HFF-Myc (cell line): ENCODE data around the gene TRIM3.
A peak's percentile ranks its signal among the peaks of the same experiment; 100 is the strongest.

Experiments
- DNase-seq: peaks from one replicate; pipeline ENCODE4 v3.0.0-alpha.2; 2011; ENCODE audit warnings: low read depth; ENCODE audit errors: extremely low read depth
- H3K4me3 ChIP-seq: replicated peaks from 2 replicates; pipeline ENCODE4 v1.5.1; 2011; ENCODE audit warnings: low read depth, mild to moderate bottlenecking, control low read depth, low read length
- CTCF ChIP-seq: IDR thresholded peaks from 2 replicates; pipeline ENCODE4 v1.5.1; 2012; ENCODE audit warnings: mild to moderate bottlenecking, low read depth, low read length, control low read depth; ENCODE audit errors: missing control alignments

Gene TRIM3

GRCh38 chr11:6480299-6480914 is 6.7 kb upstream of the TRIM3 start:
- no peak for DNase-seq
- no peak for TF ChIP-seq CTCF

DNA sequence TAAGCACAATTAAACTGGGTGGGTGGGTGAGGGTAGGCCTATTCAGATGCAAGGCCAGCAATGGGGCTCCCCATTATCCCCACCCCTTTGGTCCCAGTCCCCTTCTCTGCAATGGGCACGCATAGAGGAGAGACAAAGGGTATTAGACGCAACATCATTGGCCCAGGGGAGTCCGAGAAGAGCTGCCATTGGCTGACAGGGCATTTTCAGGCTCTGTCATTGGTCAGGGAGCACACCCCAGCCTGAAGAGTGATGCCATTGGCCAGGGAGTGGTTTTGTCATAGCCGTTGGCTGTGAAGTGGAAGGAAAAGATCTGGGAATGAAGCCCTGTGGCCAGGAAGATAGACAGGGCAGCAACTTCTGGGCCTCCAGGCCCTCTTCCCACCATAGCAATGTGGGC is 2.8 kb upstream of the TRIM3 start:
- no peak overlapping the region for H3K4me3 ChIP-seq
- no peak for TF ChIP-seq CTCF
- DNase-seq = no peak

More at GRCh38 chr11:6480299-6480914, 6.7 kb upstream of the TRIM3 start:
- H3K4me3 ChIP-seq = peak overlapping the region; percentile 87

GRCh38 chr11:6475936-6476335 is 2.2 kb upstream of the TRIM3 start:
- peak; percentile 3 for TF ChIP-seq CTCF
- no peak for DNase-seq
- H3K4me3 ChIP-seq = no peak overlapping the region

GRCh38 chr11:6474806-6475500 is 1.2 kb upstream of the TRIM3 start:
- no peak for TF ChIP-seq CTCF
- H3K4me3 ChIP-seq = peak overlapping the region; percentile 49; the same call in 1 of the 2 replicates

DNA sequence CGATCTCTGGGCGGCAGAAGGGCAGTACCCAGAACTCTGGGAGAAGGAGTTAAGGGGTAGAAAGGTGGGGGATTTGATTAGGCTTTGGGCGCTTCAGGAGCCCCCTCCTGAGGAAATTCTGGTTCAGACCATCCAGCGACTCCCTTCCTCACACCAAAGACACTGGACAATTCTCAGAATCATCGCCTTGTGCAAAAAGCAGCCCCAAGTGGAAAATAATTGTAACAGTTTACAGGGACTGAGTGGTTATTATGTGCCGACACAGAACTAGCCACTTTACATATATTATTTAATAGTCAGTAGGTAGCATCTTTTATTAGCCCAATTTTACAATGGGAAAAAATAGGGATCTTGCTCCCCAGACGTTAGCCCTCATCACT is 662 bp upstream of the TRIM3 start:
- no peak for DNase-seq
- no peak for TF ChIP-seq CTCF
- peak overlapping the region; percentile 49 for H3K4me3 ChIP-seq

More at GRCh38 chr11:6474806-6475500, 1.2 kb upstream of the TRIM3 start:
- DNase-seq = no peak

DNA sequence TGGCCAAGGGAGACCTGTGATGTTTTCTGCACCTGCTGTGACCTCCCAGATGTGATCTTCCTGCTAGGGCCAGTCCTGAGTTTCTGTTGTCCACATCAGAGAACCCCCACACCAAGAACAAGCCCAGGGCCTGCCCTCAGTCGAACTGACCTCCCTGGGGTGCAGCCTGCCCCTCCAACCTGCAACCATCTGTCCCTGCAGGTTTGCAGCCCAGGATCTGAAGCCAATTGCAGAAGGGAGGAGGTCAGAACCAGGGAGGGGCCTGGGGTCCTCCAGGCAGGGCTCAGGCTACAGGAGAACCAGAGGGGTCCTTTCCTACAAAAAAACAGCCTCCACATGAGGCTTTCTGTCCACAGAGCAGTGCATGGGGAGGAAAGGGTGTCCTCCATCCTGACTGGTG is 807 bp downstream of the TRIM3 start:
- no peak for TF ChIP-seq CTCF
- peak overlapping the region; percentile 82 for H3K4me3 ChIP-seq
- DNase-seq = no peak
